NCI-H2227 treated with DMSO at 0.1 percent for 48 hours (cell line): ENCODE data around the gene UBAC2.

ENCODE experiments used
- DNase-seq: peaks from one replicate; lab custom pipeline; 2025; lab: John Stamatoyannopoulos, UW

Gene UBAC2

DNA sequence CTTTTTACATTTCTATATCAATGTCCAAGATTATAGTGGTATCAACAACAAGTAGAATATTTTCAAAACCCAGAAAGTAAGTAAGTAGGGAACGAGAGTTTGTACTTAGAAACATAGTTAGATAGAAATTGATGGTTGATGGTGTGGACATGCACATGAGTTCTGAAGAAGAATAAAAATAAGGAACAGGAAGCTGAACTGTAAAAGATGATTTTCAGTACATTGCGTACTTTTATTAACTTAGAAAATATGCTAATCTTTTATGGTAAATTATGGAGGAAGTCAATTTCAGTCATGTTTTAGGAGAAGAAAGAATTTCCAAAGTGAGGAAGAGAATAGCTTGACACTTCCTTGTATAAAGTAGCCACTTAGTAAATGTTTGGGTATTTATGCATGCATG lies 69.9 kb downstream of the UBAC2 start:
- DNase-seq, result no peak

DNA sequence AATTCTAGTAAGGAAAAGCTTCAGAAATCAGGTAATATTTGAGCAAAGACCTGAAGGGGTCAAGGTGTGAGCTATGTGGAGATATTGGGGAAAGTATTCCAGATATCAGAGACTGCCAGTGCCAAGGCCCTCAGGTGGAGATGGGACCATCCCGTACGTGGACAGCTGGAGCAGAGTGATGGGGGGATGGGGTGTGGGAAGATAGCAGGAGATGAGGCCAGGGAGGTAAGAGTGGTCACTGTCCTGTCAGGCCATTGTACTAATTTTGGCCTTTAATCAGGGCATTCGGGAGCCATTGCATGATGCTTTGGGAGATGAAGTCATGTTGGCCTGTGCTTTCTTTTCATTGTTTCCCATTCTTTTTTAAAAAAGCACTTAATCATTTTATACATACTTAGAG lies 70.6 kb downstream of the UBAC2 start:
- DNase-seq, result no peak

DNA sequence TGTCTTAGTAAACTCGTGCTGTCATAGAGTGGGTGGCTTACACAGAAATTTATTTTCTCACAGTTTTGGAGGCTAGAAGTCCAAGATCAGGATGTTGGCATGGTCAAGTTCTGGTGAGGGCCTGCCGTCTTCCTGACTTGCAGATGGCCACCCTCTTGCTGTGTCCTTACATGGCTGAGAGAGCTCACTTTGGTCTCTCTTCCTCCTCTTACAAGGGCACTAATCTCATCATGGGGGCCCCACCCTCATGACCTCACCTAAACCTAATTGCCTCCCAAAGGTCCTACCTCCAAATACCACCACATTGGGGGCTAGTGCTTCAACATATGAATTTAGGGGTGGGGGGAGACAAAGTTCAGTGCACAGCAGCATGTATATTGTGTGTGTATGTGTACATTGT lies 71.8 kb downstream of the UBAC2 start:
- no peak for DNase-seq

DNA sequence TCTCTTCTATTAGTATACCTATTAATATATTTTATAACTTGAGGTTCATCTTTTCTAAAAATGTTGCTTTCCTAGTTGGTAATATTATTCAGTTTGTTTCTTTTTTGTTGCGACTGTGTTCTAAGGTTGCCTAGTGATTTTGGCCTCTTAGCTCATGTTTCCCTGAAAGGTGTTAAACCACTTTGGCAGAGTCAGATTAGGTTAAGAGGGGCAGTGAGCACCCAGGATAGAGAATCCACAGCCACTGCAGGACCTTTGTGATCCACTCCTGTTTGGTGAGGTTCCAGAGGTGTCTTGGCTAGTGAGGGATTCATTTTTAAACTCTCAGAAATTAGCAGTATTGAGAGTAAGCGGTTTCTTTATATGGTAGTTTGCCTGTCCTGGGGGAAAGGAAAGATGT lies 72.5 kb downstream of the UBAC2 start:
- no peak for DNase-seq

DNA sequence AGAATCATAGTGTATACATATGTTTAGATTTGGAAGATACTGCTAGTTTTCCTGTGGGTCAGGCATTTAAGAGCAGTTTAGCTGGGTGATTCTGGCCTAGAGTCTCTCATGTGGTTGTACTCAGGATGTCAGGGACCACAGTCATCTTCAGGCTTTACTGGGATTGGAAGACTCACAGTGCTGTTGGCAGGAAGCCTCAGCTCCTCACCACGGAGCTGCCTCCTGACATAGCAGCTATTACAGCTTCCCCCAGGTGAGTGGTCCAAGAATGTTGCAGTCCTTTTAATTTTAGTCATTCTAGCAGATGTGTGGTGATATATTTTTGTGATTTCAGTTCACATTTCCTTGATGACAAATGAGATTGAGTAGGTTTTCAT lies 74.4 kb downstream of the UBAC2 start:
- no peak for DNase-seq

DNA sequence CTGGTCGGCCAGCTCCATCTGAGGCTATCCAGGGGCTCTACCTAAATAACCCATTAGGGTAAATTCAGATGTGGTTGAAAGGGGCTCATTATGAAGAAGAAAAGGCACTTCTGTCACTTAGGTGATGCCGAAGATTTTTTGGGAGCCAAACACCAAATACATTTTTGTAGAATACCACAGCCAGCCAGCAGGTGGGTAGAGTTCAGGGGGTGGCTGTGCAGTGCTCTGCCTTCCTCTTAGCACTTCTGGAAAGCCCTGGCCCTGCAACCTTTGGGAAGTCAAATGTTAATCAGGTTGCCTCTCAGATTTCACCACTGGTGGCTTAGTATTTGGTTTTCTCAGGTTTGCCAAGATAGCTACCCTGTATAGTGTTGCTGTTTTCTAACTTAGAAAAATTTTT lies 76.1 kb downstream of the UBAC2 start:
- no peak for DNase-seq

DNA sequence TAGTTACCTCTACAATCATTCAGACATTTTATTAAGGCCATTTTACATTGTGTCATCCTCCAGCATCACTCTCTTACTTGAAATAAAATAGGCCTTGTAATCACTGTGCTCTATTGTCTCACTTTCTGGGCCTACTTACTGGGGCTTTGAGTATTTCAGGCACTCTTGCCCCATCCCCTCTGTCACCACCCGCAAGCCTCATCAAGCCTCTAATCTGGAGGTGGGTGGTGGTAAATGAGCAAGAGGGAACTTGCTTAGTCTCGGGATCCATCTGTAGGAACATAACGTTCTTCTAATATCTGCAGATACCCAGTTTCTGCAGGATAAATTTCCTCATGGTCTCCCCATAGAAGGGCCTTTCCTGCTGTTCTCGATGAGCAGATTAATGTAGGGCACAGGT lies 77.0 kb downstream of the UBAC2 start:
- DNase-seq, result no peak

DNA sequence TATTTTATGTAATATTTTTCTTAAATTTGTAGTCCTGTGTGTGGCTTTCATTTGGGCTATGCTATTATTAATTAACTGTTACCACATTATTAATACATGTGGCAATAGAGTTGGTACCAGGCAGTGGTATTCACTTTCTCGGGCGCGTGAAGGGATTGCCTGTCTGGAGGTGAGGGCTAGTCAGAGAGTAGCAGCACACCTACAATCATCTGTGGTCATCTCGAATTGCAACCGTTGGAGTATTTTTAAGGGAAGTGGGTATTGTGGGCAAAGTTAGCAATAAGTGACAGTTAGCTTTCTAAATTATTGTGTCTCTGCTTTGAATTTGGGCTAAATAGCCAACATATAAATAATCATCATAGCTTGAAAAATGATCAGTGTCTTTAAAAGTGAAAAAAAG lies 77.5 kb downstream of the UBAC2 start:
- no peak for DNase-seq

DNA sequence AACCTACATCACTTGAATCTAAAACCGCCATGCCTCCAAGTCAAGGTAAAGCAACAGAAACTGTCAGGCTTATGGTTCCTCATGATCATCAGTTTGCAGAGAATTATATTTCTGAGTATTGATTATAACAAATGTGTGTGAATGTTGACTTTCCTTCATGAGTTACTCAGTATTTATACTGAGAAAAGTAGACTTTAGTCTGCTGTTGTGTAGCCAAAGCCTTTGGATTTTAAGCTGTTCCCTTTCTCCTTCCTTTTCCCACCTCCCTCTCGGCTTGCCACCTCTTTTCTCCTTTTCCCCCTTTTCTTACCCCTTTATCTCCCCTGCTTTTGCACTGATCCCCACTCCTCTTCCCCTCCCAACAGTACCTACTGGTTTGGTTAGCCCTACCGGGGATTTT lies 78.2 kb downstream of the UBAC2 start:
- DNase-seq, result no peak

DNA sequence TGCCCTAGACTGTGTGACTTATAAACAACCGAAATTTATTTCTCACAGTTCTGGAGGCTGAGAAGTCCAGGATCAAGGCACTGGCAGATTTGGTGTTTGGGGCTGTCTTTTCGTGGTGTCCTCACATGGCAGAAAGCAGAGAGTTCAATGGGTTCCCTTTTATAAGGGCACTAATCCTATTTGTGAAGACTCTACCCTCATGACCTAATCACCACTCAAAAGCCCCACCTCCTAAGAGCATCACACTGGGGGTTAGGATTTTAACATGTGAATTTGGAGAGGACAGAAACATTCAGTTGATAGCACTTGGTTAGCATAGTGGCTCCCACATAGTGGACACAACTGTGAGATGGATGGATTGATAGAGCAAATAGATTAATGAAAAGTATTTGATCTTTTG lies 79.0 kb downstream of the UBAC2 start:
- DNase-seq, result no peak

DNA sequence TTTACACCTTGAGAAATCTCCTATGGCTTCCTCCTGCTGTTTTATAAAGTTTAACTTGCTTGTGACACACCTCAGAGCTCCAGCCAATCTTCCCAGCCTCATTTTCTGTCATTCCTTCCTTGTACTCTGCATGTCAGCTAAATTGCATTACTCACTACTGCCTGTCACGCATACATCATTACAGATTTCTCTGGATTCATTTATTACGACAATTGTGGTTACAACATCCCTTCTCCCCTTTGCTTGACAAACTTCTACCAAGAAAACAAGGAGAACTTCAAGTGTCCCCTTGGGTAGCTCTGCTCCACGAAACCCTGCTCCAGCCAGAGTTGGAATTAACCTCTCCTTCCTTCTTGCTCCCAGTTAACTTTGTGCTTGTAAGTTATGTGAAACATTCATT lies 79.5 kb downstream of the UBAC2 start:
- no peak for DNase-seq

DNA sequence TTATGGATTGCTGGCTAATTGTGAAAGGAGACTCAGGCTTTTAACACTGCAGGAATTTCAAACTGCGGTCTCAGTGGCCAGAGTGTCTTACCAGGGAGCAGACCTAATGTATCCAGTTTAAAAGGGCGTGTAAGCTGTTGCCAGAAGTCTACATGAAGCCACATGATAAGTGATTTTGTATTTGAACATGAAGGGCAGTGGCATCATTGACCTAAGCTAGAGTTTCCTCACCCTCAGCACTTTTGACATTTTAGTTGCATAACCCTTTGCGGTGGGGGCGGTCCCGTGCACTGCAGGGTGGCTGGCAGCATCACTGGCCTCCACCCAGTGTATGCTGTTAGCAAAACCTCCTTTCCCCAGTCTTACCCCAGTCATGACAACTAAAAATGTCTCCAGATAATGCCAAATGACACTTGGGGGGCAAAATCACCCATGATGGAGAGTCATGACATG lies 81.2 kb downstream of the UBAC2 start:
- no peak for DNase-seq

DNA sequence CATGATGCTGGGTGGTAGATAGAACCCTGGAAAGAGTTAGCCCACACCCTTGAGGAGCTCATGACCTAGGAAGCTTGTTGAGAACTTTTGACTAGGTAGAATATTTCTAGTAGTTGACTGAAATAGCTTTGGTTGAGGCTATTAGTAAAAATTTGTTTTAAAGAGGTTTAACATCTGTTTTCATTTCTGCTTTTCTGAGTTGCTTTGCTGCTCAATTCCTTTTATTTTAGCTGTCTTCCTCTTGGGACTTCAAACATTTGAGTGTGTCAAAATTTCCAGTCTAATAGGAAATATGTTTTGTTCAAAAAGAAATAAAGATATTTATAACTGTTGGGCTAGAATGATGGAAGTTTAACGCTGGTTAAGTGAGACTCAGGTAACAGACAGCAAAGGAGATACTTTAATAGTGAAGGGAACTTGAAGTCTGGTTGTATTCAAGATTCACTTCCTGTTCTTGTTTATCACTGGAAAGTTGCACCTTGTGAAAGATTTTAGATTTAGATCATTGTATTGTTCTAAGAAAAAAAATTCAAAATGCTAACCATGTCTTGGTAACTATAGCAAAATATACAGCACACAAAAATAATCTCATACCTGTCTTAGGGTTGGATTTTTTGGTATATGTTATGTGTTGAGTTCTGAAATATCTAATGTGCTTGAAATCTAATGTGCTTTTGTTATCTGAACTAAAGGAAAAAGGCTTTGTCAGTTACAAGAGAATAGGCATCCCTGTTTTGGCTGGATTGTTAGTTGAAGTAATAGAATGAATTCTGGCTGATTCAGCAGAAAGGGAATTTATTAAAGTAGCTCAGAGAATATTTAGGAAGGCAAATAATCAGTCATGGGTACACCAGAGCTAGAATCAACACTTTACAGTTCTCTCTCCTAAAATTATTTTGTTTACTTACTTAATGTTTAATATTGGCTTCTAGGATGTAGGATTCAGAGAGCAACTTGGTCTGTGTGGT lies 81.9 kb downstream of the UBAC2 start:
- no peak for DNase-seq

DNA sequence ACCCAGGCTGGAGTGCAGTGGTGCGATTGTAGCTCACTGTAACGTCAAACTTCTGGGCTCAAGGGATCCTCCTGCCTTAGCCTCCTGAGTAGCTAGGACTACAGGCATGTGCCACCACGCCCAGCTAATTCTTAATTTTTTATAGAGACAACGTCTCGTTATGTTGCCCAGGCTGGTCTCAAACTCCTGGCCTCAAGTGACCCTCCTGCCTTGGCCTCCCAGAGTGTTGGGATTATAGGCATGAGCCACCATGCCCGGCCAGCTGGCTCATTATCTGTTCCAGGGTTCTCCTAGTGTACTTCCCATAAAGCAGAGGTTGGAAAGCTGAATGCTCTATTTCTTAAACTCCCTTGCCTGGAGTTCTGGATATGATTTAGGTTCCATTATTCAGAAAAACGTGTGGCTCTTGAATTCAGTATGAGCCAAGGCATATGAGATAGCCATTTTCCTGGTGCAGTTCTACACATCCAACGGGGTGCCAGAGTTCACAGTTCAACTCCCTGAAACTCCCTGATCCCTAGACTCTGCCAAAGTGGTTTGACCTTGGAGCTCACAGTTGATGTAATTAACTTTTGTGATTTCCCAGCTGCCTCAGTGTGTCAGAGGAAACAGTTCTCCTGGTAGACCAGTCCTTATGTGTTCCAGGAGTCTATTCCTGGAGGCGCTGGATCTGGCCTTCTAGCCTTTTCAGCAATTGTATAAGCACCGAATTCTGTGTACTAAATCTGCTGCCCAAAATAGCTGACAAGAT lies 85.0 kb downstream of the UBAC2 start:
- no peak for DNase-seq

DNA sequence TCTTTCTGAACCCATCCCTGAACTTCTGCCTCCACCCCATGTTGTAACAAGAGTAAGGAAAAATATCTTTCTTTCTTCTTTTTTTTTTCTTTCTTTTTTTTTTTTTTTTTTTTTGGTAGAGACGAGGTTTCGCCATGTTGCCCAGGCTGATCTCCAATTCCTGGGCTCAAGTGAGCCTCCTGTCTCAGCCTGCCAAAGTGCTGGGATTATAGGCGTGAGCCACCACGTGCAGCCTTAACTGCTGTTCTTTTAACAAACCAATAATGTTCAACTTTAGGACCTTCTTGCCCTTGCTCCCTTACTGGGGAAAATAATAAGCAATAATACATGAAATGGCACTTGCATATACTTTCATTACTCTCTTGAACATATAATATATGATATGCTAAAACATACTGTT lies 86.9 kb downstream of the UBAC2 start:
- DNase-seq, result no peak

DNA sequence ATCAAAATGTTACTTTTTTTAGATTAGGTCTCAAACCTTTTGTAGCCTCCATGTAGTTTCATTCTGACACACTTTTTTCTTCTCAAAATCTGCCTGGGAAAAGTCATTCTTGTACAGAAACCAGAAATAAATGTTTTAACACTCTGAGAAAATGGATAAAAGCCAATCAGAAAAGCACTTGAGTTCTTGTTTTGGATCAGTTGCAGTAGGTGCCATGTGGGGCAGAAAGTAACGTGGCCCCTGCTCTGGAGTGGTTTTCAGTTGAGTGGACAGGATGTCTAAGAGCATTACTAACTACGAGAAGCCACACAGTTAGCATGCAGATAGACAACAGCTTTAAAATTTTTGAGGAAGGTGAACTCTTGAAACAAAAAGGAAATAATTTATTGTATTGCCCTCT lies 87.4 kb downstream of the UBAC2 start:
- no peak for DNase-seq

DNA sequence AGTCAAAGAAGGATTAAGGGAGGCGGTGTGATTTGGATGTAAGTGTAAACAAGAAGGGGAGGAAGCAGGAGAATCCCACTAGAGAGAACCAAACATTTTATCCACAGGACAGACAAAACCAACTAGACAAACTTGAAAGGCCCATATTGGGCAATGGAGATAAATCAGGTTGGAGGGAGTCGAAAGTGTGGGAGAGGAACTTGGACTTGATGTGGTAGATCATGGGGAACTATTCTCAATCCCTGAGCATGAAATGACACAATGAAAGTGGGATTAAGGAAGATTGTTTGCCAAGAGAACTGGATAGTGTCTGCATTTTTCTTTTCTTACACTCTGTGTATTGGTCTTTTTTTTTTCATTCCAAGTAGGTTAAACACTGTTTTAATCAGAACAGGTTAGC lies 88.6 kb downstream of the UBAC2 start:
- DNase-seq, result no peak

DNA sequence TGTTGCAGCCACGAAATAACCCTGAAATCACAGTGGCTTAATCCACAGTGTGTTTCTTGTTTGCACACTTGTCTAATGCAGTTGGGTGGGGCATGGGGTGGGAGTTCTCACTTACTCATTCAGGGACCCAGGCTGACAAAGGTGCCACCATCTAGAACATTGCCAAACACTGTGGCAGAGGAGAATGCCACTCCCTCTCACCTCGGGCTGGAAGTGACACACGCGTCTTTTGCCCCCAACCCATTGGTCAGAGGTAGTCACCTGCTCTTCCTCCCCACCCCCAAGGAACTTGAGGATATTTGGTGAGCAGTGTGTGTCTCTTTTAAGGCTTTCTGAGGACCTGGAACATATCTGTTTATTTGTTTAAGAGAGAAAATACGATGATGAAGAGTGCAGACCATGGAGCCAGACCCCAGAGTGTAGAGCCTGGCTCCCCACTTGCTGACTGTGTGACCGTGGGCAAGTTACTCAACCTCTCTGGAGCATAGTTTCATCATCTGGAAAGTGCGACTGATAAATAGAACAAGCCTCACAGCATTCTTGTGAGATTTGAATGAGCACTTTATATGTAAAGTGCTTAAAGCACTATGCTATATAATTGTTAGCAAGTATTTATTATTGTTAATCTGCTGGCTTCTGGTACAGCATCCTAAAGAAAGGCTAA lies 89.2 kb downstream of the UBAC2 start:
- no peak for DNase-seq

DNA sequence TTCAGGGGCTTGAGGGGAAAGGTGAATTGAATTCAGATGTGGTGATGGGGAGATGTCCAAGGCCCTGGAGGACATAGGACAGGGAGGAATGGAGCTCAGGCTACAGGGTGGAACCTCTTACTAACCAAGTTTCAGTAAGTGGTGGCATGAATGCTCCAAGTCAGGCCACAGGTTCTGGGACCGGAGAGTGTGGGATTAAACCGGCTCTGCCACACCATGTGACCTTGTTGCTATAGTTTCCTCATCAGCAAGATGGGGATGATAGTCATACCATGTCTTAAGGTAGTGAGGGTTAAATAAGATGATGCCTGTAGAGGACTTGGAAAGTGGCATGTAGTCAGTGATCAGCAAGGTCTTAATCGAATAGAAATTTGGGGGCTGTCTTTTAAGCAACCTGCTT lies 90.2 kb downstream of the UBAC2 start:
- no peak for DNase-seq

DNA sequence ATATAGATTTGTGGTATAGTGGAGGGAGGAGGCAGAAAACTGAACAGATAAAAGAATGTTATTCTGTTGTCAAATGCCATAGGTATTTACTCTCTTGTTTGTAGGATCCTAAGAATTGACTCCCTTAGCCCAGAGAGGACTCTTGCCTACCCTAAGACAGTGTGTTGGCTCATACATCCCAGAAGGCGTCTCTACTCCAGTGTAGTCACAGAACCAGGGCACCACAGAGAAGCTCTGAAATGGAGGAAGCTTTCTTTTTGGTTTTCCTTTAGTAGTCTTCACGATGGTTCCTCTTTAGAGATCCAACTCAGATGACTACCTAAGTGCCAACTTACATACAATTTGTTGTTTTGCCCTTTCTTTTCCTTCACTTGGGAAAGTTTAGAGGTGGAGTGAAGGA lies 92.5 kb downstream of the UBAC2 start:
- no peak for DNase-seq

DNA sequence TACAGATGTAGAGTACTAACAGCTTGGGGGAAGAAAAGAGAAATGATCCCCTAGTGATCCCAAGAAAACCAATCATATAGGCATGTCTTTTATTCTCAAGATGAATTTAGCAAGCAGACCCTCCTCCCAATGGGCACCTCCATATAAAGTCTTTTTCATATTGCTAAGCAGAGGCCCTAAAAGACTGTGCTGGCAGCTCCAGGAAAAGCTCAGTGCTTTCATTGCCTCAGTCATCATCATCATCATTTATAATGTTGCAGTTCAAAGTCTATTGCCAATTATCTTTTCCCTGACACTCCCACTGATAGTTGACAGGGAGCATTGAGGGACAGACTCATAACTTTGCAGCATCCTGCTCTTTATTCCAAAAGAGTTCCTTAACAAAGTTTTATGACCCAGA lies 93.5 kb downstream of the UBAC2 start:
- no peak for DNase-seq

DNA sequence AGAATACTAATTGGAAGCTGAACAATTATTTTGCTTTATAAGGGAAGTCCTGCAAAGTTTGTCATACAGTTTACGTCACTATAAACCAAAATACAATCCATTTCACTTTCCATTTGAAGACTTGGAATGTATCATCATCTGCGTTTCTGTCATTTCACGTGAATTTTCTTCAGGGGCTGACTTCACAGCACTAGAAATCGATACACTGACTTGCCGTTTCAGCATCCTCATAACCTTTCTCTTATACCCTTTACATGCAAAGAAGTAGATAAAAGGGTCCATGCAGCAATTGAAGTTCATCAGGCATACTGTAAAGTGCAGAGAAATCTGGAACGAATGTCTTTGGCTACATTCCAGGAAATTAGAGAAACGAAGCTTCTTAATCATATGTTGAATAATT lies 94.3 kb downstream of the UBAC2 start:
- no peak for DNase-seq
